Measurements from ENCODE around the gene CAPS2.

CAPS2 gene

DNA sequence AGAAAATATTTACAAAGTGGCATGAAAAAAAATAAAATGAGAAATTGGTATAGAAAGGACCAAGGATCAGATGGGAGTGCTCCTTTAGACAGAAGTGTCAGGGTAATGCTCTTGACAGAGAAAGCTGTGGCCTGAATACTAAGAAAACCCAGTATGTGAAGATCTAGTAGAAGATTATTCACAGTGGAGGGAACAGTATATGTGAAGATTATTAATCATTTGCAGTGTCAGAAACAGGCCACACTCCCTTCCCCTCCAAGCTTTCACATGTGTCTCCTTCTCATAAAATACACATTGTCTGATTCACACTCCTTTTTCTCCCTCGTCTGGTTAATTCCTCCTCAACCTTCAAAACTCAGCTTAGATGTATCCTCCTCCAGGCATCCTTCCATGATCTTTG is 41.3 kb downstream of the CAPS2 start:
- Mint-ChIP-seq H3K27ac (peak overlapping the region; percentile 42 to 80 (median 68)), H3K36me3 (ENCODE audit: low read depth) (no peaks in the 10 kb centered on the region), H3K4me1 (peaks cover 14% of the 10 kb centered on the region), H3K27me3 (ENCODE audit: low read depth) (no peaks in the 10 kb centered on the region), H3K9me3 (no peaks in the 10 kb centered on the region), H3K4me3 (no peak overlapping the region)
- TF ChIP-seq CTCF (IDR thresholded peaks at IDR 0.05; ENCODE audit: unreplicated experiment in 3 of 3), result no peak

DNA sequence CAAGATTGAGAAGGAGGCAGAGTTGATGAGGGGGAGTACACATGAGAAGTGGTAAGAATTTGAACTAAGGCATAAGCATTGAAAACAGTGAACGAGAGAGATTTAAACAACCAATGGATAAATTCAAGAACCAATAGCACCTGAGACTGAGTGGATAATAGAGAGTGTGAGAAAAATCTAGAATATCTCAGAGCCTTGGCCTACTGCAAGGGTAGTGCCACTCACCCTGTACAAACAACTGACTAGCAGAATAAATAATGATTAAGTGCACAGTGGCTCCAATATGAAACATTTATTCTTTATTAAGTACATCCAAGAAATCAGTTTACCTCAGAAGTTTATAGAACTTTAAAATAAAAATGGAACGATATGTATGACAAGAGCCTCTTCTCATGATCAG is 54.4 kb downstream of the CAPS2 start:
- no peaks in the 10 kb centered on the region for H3K4me1 Mint-ChIP-seq
- no peaks in the 10 kb centered on the region for H3K27me3 Mint-ChIP-seq (ENCODE audit: low read depth)
- TF ChIP-seq CTCF (IDR thresholded peaks at IDR 0.05; ENCODE audit: unreplicated experiment in 3 of 3), result no peak
- no peak overlapping the region for H3K27ac Mint-ChIP-seq
- no peak overlapping the region for H3K4me3 Mint-ChIP-seq
- H3K36me3 Mint-ChIP-seq (ENCODE audit: low read depth), result no peaks in the 10 kb centered on the region
- no peaks in the 10 kb centered on the region for H3K9me3 Mint-ChIP-seq

DNA sequence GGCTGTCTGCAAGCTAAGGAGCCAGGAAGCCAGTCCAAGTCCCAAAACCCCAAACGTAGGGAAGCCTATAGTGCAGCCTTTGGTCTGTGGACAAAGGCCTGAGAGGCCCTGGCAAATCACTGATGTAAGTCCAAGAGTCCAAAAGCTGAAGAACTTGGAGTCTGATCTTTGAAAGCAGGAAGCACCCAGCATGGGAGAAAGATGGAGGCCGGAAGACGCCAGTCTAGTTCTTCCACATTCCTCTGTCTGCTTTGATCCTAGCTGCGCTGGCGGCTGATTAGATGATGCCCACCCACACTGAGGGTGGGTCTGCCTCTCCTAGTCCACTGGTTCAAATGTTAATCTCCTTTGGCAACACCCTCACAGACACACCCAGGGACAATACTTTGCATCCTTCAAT is 58.5 kb downstream of the CAPS2 start:
- Mint-ChIP-seq H3K27ac (no peak overlapping the region), H3K27me3 (ENCODE audit: low read depth) (no peaks in the 10 kb centered on the region), H3K36me3 (ENCODE audit: low read depth) (no peaks in the 10 kb centered on the region)

GRCh38 chr12:75270157-75270556 is 60.0 kb downstream of the CAPS2 start:
- peaks cover 9% of the 10 kb centered on the region for H3K9me3 Mint-ChIP-seq
- no peaks in the 10 kb centered on the region for H3K27me3 Mint-ChIP-seq (ENCODE audit: low read depth)
- no peaks in the 10 kb centered on the region for H3K36me3 Mint-ChIP-seq (ENCODE audit: low read depth)
- H3K4me1 Mint-ChIP-seq, result no peaks in the 10 kb centered on the region
- H3K4me3 Mint-ChIP-seq, result no peak overlapping the region
- TF ChIP-seq CTCF (IDR thresholded peaks at IDR 0.05; ENCODE audit: unreplicated experiment in 3 of 3), result no peak
- no peak overlapping the region for H3K27ac Mint-ChIP-seq

More for the DNA sequence above, 58.5 kb downstream of the CAPS2 start:
- peaks cover 2% of the 10 kb centered on the region for H3K9me3 Mint-ChIP-seq
- TF ChIP-seq CTCF (IDR thresholded peaks at IDR 0.05; ENCODE audit: unreplicated experiment in 3 of 3), result no peak
- H3K4me3 Mint-ChIP-seq, result no peak overlapping the region
- no peaks in the 10 kb centered on the region for H3K4me1 Mint-ChIP-seq

- no peaks in the 10 kb centered on the region for H3K36me3 Mint-ChIP-seq (ENCODE audit: low read depth)
- H3K9me3 Mint-ChIP-seq, result peaks cover 9% of the 10 kb centered on the region
- H3K27ac Mint-ChIP-seq, result no peak overlapping the region
- no peaks in the 10 kb centered on the region for H3K4me1 Mint-ChIP-seq
- no peak for TF ChIP-seq CTCF (IDR thresholded peaks at IDR 0.05; ENCODE audit: unreplicated experiment in 3 of 3)
- H3K4me3 Mint-ChIP-seq, result no peak overlapping the region
- no peaks in the 10 kb centered on the region for H3K27me3 Mint-ChIP-seq (ENCODE audit: low read depth)
Measured at GRCh38 chr12:75269209-75269608, 60.9 kb downstream of the CAPS2 start.

GRCh38 chr12:75260316-75260715 is 69.8 kb downstream of the CAPS2 start:
- H3K4me3 Mint-ChIP-seq, result no peak overlapping the region
- H3K27me3 Mint-ChIP-seq (ENCODE audit: low read depth), result no peaks in the 10 kb centered on the region
- no peak overlapping the region for H3K27ac Mint-ChIP-seq
- no peak for TF ChIP-seq CTCF (IDR thresholded peaks at IDR 0.05; ENCODE audit: unreplicated experiment in 3 of 3)
- H3K36me3 Mint-ChIP-seq (ENCODE audit: low read depth), result no peaks in the 10 kb centered on the region
- peaks cover under 1% of the 10 kb centered on the region for H3K9me3 Mint-ChIP-seq
- H3K4me1 Mint-ChIP-seq, result peaks cover 8% of the 10 kb centered on the region

Data from nephron (organoid).